ENCODE measurements around the gene RAB11A.

The RAB11A gene

GRCh38 chr15:65900488-65900887, 31.2 kb downstream of the RAB11A start:
- Histone ChIP-seq H3K4me3 (ENCODE audit: low read length) (no peak overlapping the region), H3K4me2 (ENCODE audit: low read length) (no peak overlapping the region), H3K36me3 (ENCODE audit: insufficient read depth, low read length) (peaks cover 49% of the 10 kb centered on the region), H3K27me3 (ENCODE audit: control insufficient read depth, insufficient read depth, low read length) (no peaks in the 10 kb centered on the region), H3K4me1 (ENCODE audit: control insufficient read depth, insufficient read depth, low read length) (peaks cover 4% of the 10 kb centered on the region), H3K9me3 (replicated peaks; ENCODE audit: low read length) (no peaks in the 10 kb centered on the region), H3K9ac (ENCODE audit: low read depth, low read length) (no peak overlapping the region)

GRCh38 chr15:65901336-65901735, 32.0 kb downstream of the RAB11A start:
- H3K4me2 ChIP-seq (ENCODE audit: low read length): no peak overlapping the region
- no peak overlapping the region for H3K9ac ChIP-seq (ENCODE audit: low read depth, low read length)
- peaks cover 50% of the 10 kb centered on the region for H3K36me3 ChIP-seq (ENCODE audit: insufficient read depth, low read length)
- H3K4me3 ChIP-seq (ENCODE audit: low read length): no peak overlapping the region
- H3K9me3 ChIP-seq (replicated peaks; ENCODE audit: low read length): no peaks in the 10 kb centered on the region
- H3K4me1 ChIP-seq (ENCODE audit: control insufficient read depth, insufficient read depth, low read length): peaks cover 4% of the 10 kb centered on the region
- no peaks in the 10 kb centered on the region for H3K27me3 ChIP-seq (ENCODE audit: control insufficient read depth, insufficient read depth, low read length)

- H3K27me3 ChIP-seq (ENCODE audit: control insufficient read depth, insufficient read depth, low read length): no peaks in the 10 kb centered on the region
These were observed 32.5 kb downstream of the RAB11A start for GRCh38 chr15:65901836-65902235.

GRCh38 chr15:65902373-65902772, 33.1 kb downstream of the RAB11A start:
- H3K4me2 ChIP-seq (ENCODE audit: low read length): no peak overlapping the region
- H3K27me3 ChIP-seq (ENCODE audit: control insufficient read depth, insufficient read depth, low read length): no peaks in the 10 kb centered on the region
- no peak overlapping the region for H3K9ac ChIP-seq (ENCODE audit: low read depth, low read length)
- no peak overlapping the region for H3K4me3 ChIP-seq (ENCODE audit: low read length)
- H3K36me3 ChIP-seq (ENCODE audit: insufficient read depth, low read length): peaks cover 46% of the 10 kb centered on the region
- H3K4me1 ChIP-seq (ENCODE audit: control insufficient read depth, insufficient read depth, low read length): peaks cover 4% of the 10 kb centered on the region
- H3K9me3 ChIP-seq (replicated peaks; ENCODE audit: low read length): no peaks in the 10 kb centered on the region

More at GRCh38 chr15:65901836-65902235, 32.5 kb downstream of the RAB11A start:
- no peak overlapping the region for H3K4me2 ChIP-seq (ENCODE audit: low read length)
- H3K9ac ChIP-seq (ENCODE audit: low read depth, low read length): no peak overlapping the region
- no peak overlapping the region for H3K4me3 ChIP-seq (ENCODE audit: low read length)
- H3K4me1 ChIP-seq (ENCODE audit: control insufficient read depth, insufficient read depth, low read length): peaks cover 4% of the 10 kb centered on the region
- no peaks in the 10 kb centered on the region for H3K9me3 ChIP-seq (replicated peaks; ENCODE audit: low read length)
- H3K36me3 ChIP-seq (ENCODE audit: insufficient read depth, low read length): peaks cover 50% of the 10 kb centered on the region

- no peak overlapping the region for H3K4me2 ChIP-seq (ENCODE audit: low read length)
- peaks cover 4% of the 10 kb centered on the region for H3K4me1 ChIP-seq (ENCODE audit: control insufficient read depth, insufficient read depth, low read length)
- no peak overlapping the region for H3K4me3 ChIP-seq (ENCODE audit: low read length)
- no peaks in the 10 kb centered on the region for H3K27me3 ChIP-seq (ENCODE audit: control insufficient read depth, insufficient read depth, low read length)
- H3K9ac ChIP-seq (ENCODE audit: low read depth, low read length): no peak overlapping the region
- peaks cover 48% of the 10 kb centered on the region for H3K36me3 ChIP-seq (ENCODE audit: insufficient read depth, low read length)
- no peaks in the 10 kb centered on the region for H3K9me3 ChIP-seq (replicated peaks; ENCODE audit: low read length)
These were observed 34.2 kb downstream of the RAB11A start for GRCh38 chr15:65903296-65904073.

- H3K4me2 ChIP-seq (ENCODE audit: low read length): no peak overlapping the region
- H3K9ac ChIP-seq (ENCODE audit: low read depth, low read length): no peak overlapping the region
- H3K4me3 ChIP-seq (ENCODE audit: low read length): no peak overlapping the region
- H3K27me3 ChIP-seq (ENCODE audit: control insufficient read depth, insufficient read depth, low read length): no peaks in the 10 kb centered on the region
- H3K4me1 ChIP-seq (ENCODE audit: control insufficient read depth, insufficient read depth, low read length): peaks cover 4% of the 10 kb centered on the region
- H3K36me3 ChIP-seq (ENCODE audit: insufficient read depth, low read length): peaks cover 47% of the 10 kb centered on the region
- H3K9me3 ChIP-seq (replicated peaks; ENCODE audit: low read length): no peaks in the 10 kb centered on the region
These were observed 35.0 kb downstream of the RAB11A start for GRCh38 chr15:65904301-65904700.

GRCh38 chr15:65906396-65906795, 37.1 kb downstream of the RAB11A start:
- peaks cover 4% of the 10 kb centered on the region for H3K4me1 ChIP-seq (ENCODE audit: control insufficient read depth, insufficient read depth, low read length)
- H3K4me2 ChIP-seq (ENCODE audit: low read length): no peak overlapping the region
- no peak overlapping the region for H3K4me3 ChIP-seq (ENCODE audit: low read length)
- H3K9me3 ChIP-seq (replicated peaks; ENCODE audit: low read length): no peaks in the 10 kb centered on the region
- H3K36me3 ChIP-seq (ENCODE audit: insufficient read depth, low read length): peaks cover 46% of the 10 kb centered on the region
- H3K27me3 ChIP-seq (ENCODE audit: control insufficient read depth, insufficient read depth, low read length): no peaks in the 10 kb centered on the region
- H3K9ac ChIP-seq (ENCODE audit: low read depth, low read length): no peak overlapping the region

- Histone ChIP-seq H3K9me3 (replicated peaks; ENCODE audit: low read length) (no peaks in the 10 kb centered on the region), H3K36me3 (ENCODE audit: insufficient read depth, low read length) (peaks cover 46% of the 10 kb centered on the region), H3K4me2 (ENCODE audit: low read length) (no peak overlapping the region), H3K4me3 (ENCODE audit: low read length) (no peak overlapping the region), H3K27me3 (ENCODE audit: control insufficient read depth, insufficient read depth, low read length) (no peaks in the 10 kb centered on the region), H3K9ac (ENCODE audit: low read depth, low read length) (no peak overlapping the region), H3K4me1 (ENCODE audit: control insufficient read depth, insufficient read depth, low read length) (peaks cover 4% of the 10 kb centered on the region)
These were observed 38.4 kb downstream of the RAB11A start for GRCh38 chr15:65907661-65908060.

GRCh38 chr15:65908876-65909275, 39.6 kb downstream of the RAB11A start:
- Histone ChIP-seq H3K4me3 (ENCODE audit: low read length) (no peak overlapping the region), H3K36me3 (ENCODE audit: insufficient read depth, low read length) (peaks cover 41% of the 10 kb centered on the region), H3K9me3 (replicated peaks; ENCODE audit: low read length) (no peaks in the 10 kb centered on the region), H3K27me3 (ENCODE audit: control insufficient read depth, insufficient read depth, low read length) (no peaks in the 10 kb centered on the region), H3K9ac (ENCODE audit: low read depth, low read length) (no peak overlapping the region), H3K4me1 (ENCODE audit: control insufficient read depth, insufficient read depth, low read length) (peaks cover 4% of the 10 kb centered on the region), H3K4me2 (ENCODE audit: low read length) (no peak overlapping the region)

- no peak overlapping the region for H3K4me3 ChIP-seq (ENCODE audit: low read length)
- peaks cover 33% of the 10 kb centered on the region for H3K36me3 ChIP-seq (ENCODE audit: insufficient read depth, low read length)
- no peaks in the 10 kb centered on the region for H3K27me3 ChIP-seq (ENCODE audit: control insufficient read depth, insufficient read depth, low read length)
- H3K4me1 ChIP-seq (ENCODE audit: control insufficient read depth, insufficient read depth, low read length): no peaks in the 10 kb centered on the region
- H3K4me2 ChIP-seq (ENCODE audit: low read length): no peak overlapping the region
- no peaks in the 10 kb centered on the region for H3K9me3 ChIP-seq (replicated peaks; ENCODE audit: low read length)
- H3K9ac ChIP-seq (ENCODE audit: low read depth, low read length): no peak overlapping the region
These were observed 40.5 kb downstream of the RAB11A start for GRCh38 chr15:65909831-65910230.

- Histone ChIP-seq H3K4me3 (ENCODE audit: low read length) (no peak overlapping the region), H3K36me3 (ENCODE audit: insufficient read depth, low read length) (peaks cover 30% of the 10 kb centered on the region), H3K9ac (ENCODE audit: low read depth, low read length) (no peak overlapping the region), H3K4me2 (ENCODE audit: low read length) (no peak overlapping the region), H3K9me3 (replicated peaks; ENCODE audit: low read length) (no peaks in the 10 kb centered on the region), H3K4me1 (ENCODE audit: control insufficient read depth, insufficient read depth, low read length) (no peaks in the 10 kb centered on the region), H3K27me3 (ENCODE audit: control insufficient read depth, insufficient read depth, low read length) (no peaks in the 10 kb centered on the region)
These were observed 41.0 kb downstream of the RAB11A start for GRCh38 chr15:65910341-65910740.

- Histone ChIP-seq H3K9ac (ENCODE audit: low read depth, low read length) (no peak overlapping the region), H3K4me1 (ENCODE audit: control insufficient read depth, insufficient read depth, low read length) (peaks cover 6% of the 10 kb centered on the region), H3K4me2 (ENCODE audit: low read length) (no peak overlapping the region), H3K36me3 (ENCODE audit: insufficient read depth, low read length) (peaks cover 19% of the 10 kb centered on the region), H3K9me3 (replicated peaks; ENCODE audit: low read length) (no peaks in the 10 kb centered on the region), H3K27me3 (ENCODE audit: control insufficient read depth, insufficient read depth, low read length) (no peaks in the 10 kb centered on the region), H3K4me3 (ENCODE audit: low read length) (no peak overlapping the region)
These were observed 42.9 kb downstream of the RAB11A start for GRCh38 chr15:65912235-65912634.
